GM23338 (cell line): ENCODE data around the gene ZNF638. TPM values are rescaled to one million over a fixed set of nuclear protein-coding genes. Genes with fewer than 3 reads are reported as not detected.
A peak's percentile ranks its signal among the peaks of the same experiment; 100 is the strongest.

ENCODE experiments used
- ATAC-seq: fragments of 200-7000 bp; cut with Tn5 transposase; 3 replicates; pipeline ENCODE4 v1.9.1; 2020
- DNase-seq: peaks from one replicate; pipeline ENCODE4 v3.0.0-alpha.2; 2015; ENCODE audit warnings: low spot score
- H2AFZ ChIP-seq: fragments of 200-600 bp; sonication (generic); 2 replicates; pipeline ENCODE4 v1.8.0; 2016; ENCODE audit warnings: antibody characterized with exemption, mild to moderate bottlenecking, moderate library complexity
- H3F3A ChIP-seq: fragments of 200-600 bp; sonication (generic); replicated peaks from 2 replicates; pipeline ENCODE4 v1.8.0; 2017; ENCODE audit warnings: antibody characterized with exemption, mixed run types, low read depth
- H3K27ac ChIP-seq: fragments of 200-600 bp; sonication (generic); 2 replicates; pipeline ENCODE4 v1.6.1; 2016; ENCODE audit warnings: low read depth
- H3K27me3 ChIP-seq: fragments of 200-600 bp; sonication (generic); 2 replicates; pipeline ENCODE4 v1.8.0; 2016; ENCODE audit warnings: mild to moderate bottlenecking, mixed run types, moderate library complexity; ENCODE audit not compliant: insufficient read depth
- H3K36me3 ChIP-seq: fragments of 200-600 bp; sonication (generic); 2 replicates; pipeline ENCODE4 v1.8.0; 2016; ENCODE audit warnings: mild to moderate bottlenecking; ENCODE audit not compliant: insufficient read depth
- H3K4me1 ChIP-seq: fragments of 200-600 bp; sonication (generic); 2 replicates; pipeline ENCODE4 v1.8.0; 2016; ENCODE audit warnings: mild to moderate bottlenecking, moderate library complexity; ENCODE audit not compliant: insufficient read depth
- H3K4me2 ChIP-seq: fragments of 200-600 bp; sonication (generic); 2 replicates; pipeline ENCODE4 v1.7.1; 2017; ENCODE audit warnings: mixed run types
- H3K4me3 ChIP-seq: fragments of 200-600 bp; sonication (generic); 2 replicates; pipeline ENCODE4 v1.6.1; 2016; ENCODE audit warnings: mixed run types
- H3K79me2 ChIP-seq: fragments of 200-600 bp; sonication (generic); replicated peaks from 2 replicates; pipeline ENCODE4 v1.8.0; 2017; ENCODE audit warnings: mild to moderate bottlenecking; ENCODE audit not compliant: insufficient read depth
- H3K9me2 ChIP-seq: fragments of 200-600 bp; sonication (generic); 2 replicates; pipeline ENCODE4 v1.8.0; 2017; ENCODE audit not compliant: insufficient read depth
- H4K20me1 ChIP-seq: fragments of 200-600 bp; sonication (generic); replicated peaks from 2 replicates; pipeline ENCODE4 v1.8.0; 2017; ENCODE audit warnings: mild to moderate bottlenecking; ENCODE audit not compliant: insufficient read depth
- H3K27ac Mint-ChIP-seq: 2 replicates; pipeline ENCODE4 v1.8.0; 2020; ENCODE audit warnings: inconsistent platforms, mild to moderate bottlenecking, moderate library complexity, mixed read lengths
- H3K27me3 Mint-ChIP-seq: 3 replicates; pipeline ENCODE4 v1.8.0; 2022; ENCODE audit warnings: low read depth, mild to moderate bottlenecking, moderate library complexity, mixed read lengths, inconsistent platforms; ENCODE audit not compliant: insufficient read depth, poor library complexity
- H3K36me3 Mint-ChIP-seq: 3 replicates; pipeline ENCODE4 v1.8.0; 2021; ENCODE audit warnings: low read depth, mild to moderate bottlenecking, inconsistent platforms, moderate library complexity, mixed read lengths
- H3K4me1 Mint-ChIP-seq: 3 replicates; pipeline ENCODE4 v1.8.0; 2020; ENCODE audit warnings: mild to moderate bottlenecking, inconsistent platforms, mixed read lengths
- H3K4me3 Mint-ChIP-seq: 3 replicates; pipeline ENCODE4 v1.8.0; 2021; ENCODE audit warnings: moderate library complexity, mild to moderate bottlenecking, inconsistent platforms, mixed read lengths
- H3K9me3 Mint-ChIP-seq: 3 replicates; pipeline ENCODE4 v1.8.0; 2020; ENCODE audit warnings: moderate library complexity, mild to moderate bottlenecking, inconsistent platforms, mixed read lengths
- EZH2 ChIP-seq: fragments of 200-600 bp; sonication (generic); IDR thresholded peaks from one replicate; pipeline ENCODE4 v1.8.0; 2017; ENCODE audit warnings: antibody characterized with exemption, mild to moderate bottlenecking, low read depth; ENCODE audit not compliant: unreplicated experiment
- NANOG ChIP-seq: IDR thresholded peaks from 2 replicates; pipeline ENCODE4 v1.6.1; 2016; ENCODE audit warnings: antibody characterized with exemption, borderline replicate concordance
- POLR2AphosphoS5 ChIP-seq: IDR thresholded peaks from 2 replicates; pipeline ENCODE4 v1.6.1; 2016; ENCODE audit warnings: antibody characterized with exemption, low read depth
- ZNF331 ChIP-seq: fragments of 250-450 bp; sonication (Bioruptor Pico); IDR thresholded peaks from 2 replicates; pipeline ENCODE4 v1.5.0; 2020; ENCODE audit warnings: low read depth, mild to moderate bottlenecking, moderate library complexity
- polyA plus RNA-seq: library from polyadenylated mRNA; unstranded; fragments of >200 nt; fragmentation: Nextera tagmentation; extraction: Ambion mirVana; gene quantifications from 2 replicates; pipeline ENCODE4 v1.2.1, GENCODE V29; 2016
- total RNA-seq: library from RNA; depleted of rRNA; stranded (reverse); fragments of >200 nt; shearing (Covaris generic); gene quantifications from 2 replicates; pipeline ENCODE4 v1.2.3, GENCODE V29; 2014
- TF ChIP-seq, protein P1 (sequence below): IDR thresholded peaks from 2 replicates; pipeline ENCODE4 v1.6.1; 2016; ENCODE audit warnings: antibody characterized with exemption
- TF ChIP-seq, protein P2 (sequence below), 2 experiments: fragments of 200-600 bp in 1 of 2; sonication (generic) in 1 of 2; conservative IDR thresholded peaks; 2 replicates each; pipeline versions ENCODE4 v1.5.1 to v1.6.1; 2016 to 2017; ENCODE audit warnings: antibody characterized with exemption in 2 of 2, low read depth in 2 of 2, mild to moderate bottlenecking in 2 of 2, moderate library complexity in 1 of 2
- TF ChIP-seq, protein P3 (sequence below): fragments of 250-450 bp; sonication (Bioruptor Pico); IDR thresholded peaks from 2 replicates; pipeline ENCODE4 v1.5.0; 2020; ENCODE audit warnings: mild to moderate bottlenecking, moderate library complexity

ZNF638 gene
- total and polyA plus RNA-seq, 2 experiments from 2014 or later: 185 to 190 TPM

DNA sequence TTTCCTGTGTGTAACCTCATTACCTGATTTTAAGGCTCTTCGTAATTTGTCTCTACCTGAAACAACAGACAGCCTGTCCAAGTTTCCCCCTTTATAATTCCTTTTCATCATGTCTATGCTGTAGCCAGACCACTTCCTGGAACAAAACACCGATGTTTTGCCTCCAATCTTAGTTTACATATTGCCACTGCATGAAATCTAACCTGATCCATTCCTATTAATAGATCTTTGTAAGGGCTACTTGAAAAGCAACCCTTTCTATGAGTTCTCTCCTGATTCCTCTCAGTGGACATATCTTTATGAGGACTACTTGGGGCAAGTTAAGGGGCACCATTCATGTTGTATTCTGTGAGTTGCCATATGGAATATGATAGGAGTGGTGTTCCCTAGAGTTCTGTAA, 30.9 kb downstream of the ZNF638 start:
- Histone ChIP-seq H3K4me3 (no peak overlapping the region), H4K20me1 (peaks cover 33% of the 10 kb centered on the region), H3K27me3 (no peaks in the 10 kb centered on the region), H3K4me2 (no peak overlapping the region), H3K36me3 (peaks cover 24% of the 10 kb centered on the region), H2AFZ (no peak overlapping the region), H3K79me2 (peaks cover 50% of the 10 kb centered on the region), H3K27ac (no peak overlapping the region), H3K4me1 (no peaks in the 10 kb centered on the region), H3K9me2 (no peaks in the 10 kb centered on the region), H3F3A (no peaks in the 10 kb centered on the region)
- H3K9me3 Mint-ChIP-seq: no peaks in the 10 kb centered on the region
- ATAC-seq (no peak), DNase-seq (no peak)
- H3K36me3 Mint-ChIP-seq: peaks cover 56% of the 10 kb centered on the region
- peak overlapping the region; percentile 25; the same call in 1 of the 2 replicates for H3K27ac Mint-ChIP-seq
- no peak for TF ChIP-seq EZH2
- TF ChIP-seq NANOG: no peak
- no peak for TF ChIP-seq ZNF331 (CRISPR knock-in tag)
- TF ChIP-seq, protein P1, sequence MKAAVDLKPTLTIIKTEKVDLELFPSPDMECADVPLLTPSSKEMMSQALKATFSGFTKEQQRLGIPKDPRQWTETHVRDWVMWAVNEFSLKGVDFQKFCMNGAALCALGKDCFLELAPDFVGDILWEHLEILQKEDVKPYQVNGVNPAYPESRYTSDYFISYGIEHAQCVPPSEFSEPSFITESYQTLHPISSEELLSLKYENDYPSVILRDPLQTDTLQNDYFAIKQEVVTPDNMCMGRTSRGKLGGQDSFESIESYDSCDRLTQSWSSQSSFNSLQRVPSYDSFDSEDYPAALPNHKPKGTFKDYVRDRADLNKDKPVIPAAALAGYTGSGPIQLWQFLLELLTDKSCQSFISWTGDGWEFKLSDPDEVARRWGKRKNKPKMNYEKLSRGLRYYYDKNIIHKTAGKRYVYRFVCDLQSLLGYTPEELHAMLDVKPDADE: no peak
- H3K4me1 Mint-ChIP-seq: no peaks in the 10 kb centered on the region
- no peaks in the 10 kb centered on the region for H3K27me3 Mint-ChIP-seq
- H3K4me3 Mint-ChIP-seq: no peak overlapping the region

DNA sequence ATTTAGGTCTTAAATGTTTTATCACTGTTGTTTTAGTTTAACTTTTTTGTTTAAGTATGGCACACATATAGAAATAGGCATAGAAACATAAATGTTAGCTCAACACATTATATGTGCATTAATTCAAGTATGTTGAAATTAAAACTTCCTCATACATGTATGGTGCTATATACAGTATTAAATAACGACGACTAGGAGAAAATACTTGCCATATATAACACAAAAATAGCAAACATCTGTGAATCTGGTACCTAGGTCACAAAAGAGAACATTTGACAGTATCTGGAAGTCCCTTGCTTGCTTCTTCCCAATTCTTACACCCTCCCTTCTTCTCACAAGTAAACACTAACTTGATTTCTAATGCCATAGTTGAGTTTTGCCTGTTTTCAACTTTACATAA, 38.4 kb downstream of the ZNF638 start:
- Histone ChIP-seq H3K27me3 (no peaks in the 10 kb centered on the region), H3K79me2 (peaks cover 17% of the 10 kb centered on the region; the same call in 1 of the 2 replicates)
- TF ChIP-seq NANOG (no peak), ZNF331 (CRISPR knock-in tag) (no peak), POLR2AphosphoS5 (no peak)
- TF ChIP-seq, protein P1: no peak
- TF ChIP-seq, protein P2, sequence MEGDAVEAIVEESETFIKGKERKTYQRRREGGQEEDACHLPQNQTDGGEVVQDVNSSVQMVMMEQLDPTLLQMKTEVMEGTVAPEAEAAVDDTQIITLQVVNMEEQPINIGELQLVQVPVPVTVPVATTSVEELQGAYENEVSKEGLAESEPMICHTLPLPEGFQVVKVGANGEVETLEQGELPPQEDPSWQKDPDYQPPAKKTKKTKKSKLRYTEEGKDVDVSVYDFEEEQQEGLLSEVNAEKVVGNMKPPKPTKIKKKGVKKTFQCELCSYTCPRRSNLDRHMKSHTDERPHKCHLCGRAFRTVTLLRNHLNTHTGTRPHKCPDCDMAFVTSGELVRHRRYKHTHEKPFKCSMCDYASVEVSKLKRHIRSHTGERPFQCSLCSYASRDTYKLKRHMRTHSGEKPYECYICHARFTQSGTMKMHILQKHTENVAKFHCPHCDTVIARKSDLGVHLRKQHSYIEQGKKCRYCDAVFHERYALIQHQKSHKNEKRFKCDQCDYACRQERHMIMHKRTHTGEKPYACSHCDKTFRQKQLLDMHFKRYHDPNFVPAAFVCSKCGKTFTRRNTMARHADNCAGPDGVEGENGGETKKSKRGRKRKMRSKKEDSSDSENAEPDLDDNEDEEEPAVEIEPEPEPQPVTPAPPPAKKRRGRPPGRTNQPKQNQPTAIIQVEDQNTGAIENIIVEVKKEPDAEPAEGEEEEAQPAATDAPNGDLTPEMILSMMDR (conservative IDR thresholded peaks at IDR 0.05; ENCODE audit: low read depth in 2 of 2): no peak
- TF ChIP-seq, protein P3, sequence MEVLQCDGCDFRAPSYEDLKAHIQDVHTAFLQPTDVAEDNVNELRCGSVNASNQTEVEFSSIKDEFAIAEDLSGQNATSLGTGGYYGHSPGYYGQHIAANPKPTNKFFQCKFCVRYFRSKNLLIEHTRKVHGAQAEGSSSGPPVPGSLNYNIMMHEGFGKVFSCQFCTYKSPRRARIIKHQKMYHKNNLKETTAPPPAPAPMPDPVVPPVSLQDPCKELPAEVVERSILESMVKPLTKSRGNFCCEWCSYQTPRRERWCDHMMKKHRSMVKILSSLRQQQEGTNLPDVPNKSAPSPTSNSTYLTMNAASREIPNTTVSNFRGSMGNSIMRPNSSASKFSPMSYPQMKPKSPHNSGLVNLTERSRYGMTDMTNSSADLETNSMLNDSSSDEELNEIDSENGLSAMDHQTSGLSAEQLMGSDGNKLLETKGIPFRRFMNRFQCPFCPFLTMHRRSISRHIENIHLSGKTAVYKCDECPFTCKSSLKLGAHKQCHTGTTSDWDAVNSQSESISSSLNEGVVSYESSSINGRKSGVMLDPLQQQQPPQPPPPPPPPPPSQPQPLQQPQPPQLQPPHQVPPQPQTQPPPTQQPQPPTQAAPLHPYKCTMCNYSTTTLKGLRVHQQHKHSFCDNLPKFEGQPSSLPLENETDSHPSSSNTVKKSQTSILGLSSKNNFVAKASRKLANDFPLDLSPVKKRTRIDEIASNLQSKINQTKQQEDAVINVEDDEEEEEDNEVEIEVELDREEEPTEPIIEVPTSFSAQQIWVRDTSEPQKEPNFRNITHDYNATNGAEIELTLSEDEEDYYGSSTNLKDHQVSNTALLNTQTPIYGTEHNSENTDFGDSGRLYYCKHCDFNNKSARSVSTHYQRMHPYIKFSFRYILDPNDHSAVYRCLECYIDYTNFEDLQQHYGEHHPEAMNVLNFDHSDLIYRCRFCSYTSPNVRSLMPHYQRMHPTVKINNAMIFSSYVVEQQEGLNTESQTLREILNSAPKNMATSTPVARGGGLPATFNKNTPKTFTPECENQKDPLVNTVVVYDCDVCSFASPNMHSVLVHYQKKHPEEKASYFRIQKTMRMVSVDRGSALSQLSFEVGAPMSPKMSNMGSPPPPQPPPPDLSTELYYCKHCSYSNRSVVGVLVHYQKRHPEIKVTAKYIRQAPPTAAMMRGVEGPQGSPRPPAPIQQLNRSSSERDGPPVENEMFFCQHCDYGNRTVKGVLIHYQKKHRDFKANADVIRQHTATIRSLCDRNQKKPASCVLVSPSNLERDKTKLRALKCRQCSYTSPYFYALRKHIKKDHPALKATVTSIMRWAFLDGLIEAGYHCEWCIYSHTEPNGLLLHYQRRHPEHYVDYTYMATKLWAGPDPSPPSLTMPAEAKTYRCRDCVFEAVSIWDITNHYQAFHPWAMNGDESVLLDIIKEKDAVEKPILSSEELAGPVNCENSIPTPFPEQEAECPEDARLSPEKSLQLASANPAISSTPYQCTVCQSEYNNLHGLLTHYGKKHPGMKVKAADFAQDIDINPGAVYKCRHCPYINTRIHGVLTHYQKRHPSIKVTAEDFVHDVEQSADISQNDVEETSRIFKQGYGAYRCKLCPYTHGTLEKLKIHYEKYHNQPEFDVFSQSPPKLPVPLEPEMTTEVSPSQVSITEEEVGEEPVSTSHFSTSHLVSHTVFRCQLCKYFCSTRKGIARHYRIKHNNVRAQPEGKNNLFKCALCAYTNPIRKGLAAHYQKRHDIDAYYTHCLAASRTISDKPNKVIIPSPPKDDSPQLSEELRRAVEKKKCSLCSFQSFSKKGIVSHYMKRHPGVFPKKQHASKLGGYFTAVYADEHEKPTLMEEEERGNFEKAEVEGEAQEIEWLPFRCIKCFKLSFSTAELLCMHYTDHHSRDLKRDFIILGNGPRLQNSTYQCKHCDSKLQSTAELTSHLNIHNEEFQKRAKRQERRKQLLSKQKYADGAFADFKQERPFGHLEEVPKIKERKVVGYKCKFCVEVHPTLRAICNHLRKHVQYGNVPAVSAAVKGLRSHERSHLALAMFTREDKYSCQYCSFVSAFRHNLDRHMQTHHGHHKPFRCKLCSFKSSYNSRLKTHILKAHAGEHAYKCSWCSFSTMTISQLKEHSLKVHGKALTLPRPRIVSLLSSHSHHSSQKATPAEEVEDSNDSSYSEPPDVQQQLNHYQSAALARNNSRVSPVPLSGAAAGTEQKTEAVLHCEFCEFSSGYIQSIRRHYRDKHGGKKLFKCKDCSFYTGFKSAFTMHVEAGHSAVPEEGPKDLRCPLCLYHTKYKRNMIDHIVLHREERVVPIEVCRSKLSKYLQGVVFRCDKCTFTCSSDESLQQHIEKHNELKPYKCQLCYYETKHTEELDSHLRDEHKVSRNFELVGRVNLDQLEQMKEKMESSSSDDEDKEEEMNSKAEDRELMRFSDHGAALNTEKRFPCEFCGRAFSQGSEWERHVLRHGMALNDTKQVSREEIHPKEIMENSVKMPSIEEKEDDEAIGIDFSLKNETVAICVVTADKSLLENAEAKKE (CRISPR knock-in tag): no peak

More for the DNA sequence above, 38.4 kb downstream of the ZNF638 start:
- H3K9me2 ChIP-seq: no peaks in the 10 kb centered on the region
- ATAC-seq: no peak
- Mint-ChIP-seq H3K4me1 (no peaks in the 10 kb centered on the region), H3K4me3 (no peak overlapping the region), H3K27ac (no peak overlapping the region), H3K9me3 (no peaks in the 10 kb centered on the region), H3K36me3 (peaks cover 48% of the 10 kb centered on the region), H3K27me3 (peaks cover 2% of the 10 kb centered on the region)
- H3F3A ChIP-seq: no peaks in the 10 kb centered on the region
- H3K27ac ChIP-seq: no peak overlapping the region
- peaks cover 34% of the 10 kb centered on the region for H3K36me3 ChIP-seq
- no peak overlapping the region for H2AFZ ChIP-seq
- peaks cover 16% of the 10 kb centered on the region for H4K20me1 ChIP-seq
- no peak for DNase-seq
- no peaks in the 10 kb centered on the region for H3K4me1 ChIP-seq
- no peak overlapping the region for H3K4me3 ChIP-seq
- H3K4me2 ChIP-seq: no peak overlapping the region
